ENCODE measurements around the gene BIRC2. TPM values are rescaled to one million over a fixed set of nuclear protein-coding genes. Genes with fewer than 3 reads are reported as not detected.

The BIRC2 gene
- total and polyA plus RNA-seq, 5 donors: 21.1 to 35.0 (median 30.1) TPM

- ATAC-seq (no peak), DNase-seq (no peak)
- no peaks in the 10 kb centered on the region for H3K9me3 ChIP-seq (ENCODE audit: control insufficient read depth, low read length)
- H3K27me3 ChIP-seq (ENCODE audit: control insufficient read depth, insufficient read depth): no peaks in the 10 kb centered on the region
- intact Hi-C loops (cut with DNase I): no loop called here
- no peak overlapping the region for H3K4me3 ChIP-seq (ENCODE audit: low read length)
- WGBS: 87% methylated on average over 5 of the region's 5 CpGs
- peaks cover 7% of the 10 kb centered on the region for H3K4me1 ChIP-seq (ENCODE audit: control insufficient read depth, insufficient read depth, low read length)
- H3K27ac ChIP-seq (ENCODE audit: low read length): no peak overlapping the region
These were observed 58.5 kb downstream of the BIRC2 start for GRCh38 chr11:102405501-102405900.

DNA sequence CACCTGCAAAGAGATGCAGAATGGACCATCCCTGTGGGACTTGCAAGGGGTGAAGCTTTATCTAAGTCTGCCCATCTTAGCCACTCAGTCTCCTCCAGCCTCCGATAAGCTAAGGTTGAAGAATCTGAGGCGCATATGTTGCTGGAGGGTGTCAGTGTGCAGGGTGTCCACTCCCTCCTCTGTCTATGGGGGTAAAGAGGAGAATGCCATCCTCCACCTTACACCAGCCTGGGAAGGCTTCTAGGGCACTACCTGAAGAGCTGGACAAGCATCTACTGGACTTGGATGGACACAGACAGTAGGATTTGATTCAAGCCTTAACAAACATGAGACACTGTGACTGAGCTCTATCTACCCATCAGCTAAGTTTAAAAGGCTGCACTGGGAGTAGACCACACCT is 59.1 kb downstream of the BIRC2 start:
- no peaks in the 10 kb centered on the region for H3K27me3 ChIP-seq (ENCODE audit: control insufficient read depth, insufficient read depth)
- 97% methylated on average over 2 of the region's 2 CpGs for WGBS
- H3K9me3 ChIP-seq (ENCODE audit: control insufficient read depth, low read length): no peaks in the 10 kb centered on the region
- no peak for DNase-seq
- no peak overlapping the region for H3K4me3 ChIP-seq (ENCODE audit: low read length)
- ATAC-seq: peak in 1 of 2 donors; percentile 42
- intact Hi-C loops (cut with DNase I): no loop called here
- H3K4me1 ChIP-seq (ENCODE audit: control insufficient read depth, insufficient read depth, low read length): peaks cover 9% of the 10 kb centered on the region
- H3K27ac ChIP-seq (ENCODE audit: low read length): no peak overlapping the region

DNA sequence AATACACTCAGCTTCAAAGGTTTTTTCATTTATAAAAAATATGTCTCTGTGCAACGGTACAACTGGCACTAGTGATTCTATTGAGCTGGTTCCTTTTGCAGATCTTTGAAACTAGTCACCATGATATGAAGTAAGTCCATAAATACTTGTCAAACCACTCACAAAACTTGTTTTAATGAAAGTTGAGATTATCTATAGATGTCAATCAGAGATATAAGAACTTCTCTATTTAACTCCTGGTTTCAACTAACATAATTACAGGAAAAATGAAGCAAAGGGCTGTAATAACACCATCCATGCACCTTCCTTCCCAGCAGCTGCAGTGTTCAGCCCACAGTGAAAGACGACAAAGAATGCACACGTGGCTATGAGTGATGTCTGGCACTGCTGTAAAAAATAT is 60.9 kb downstream of the BIRC2 start:
- H3K4me3 ChIP-seq (ENCODE audit: low read length): no peak overlapping the region
- no peak for ATAC-seq
- intact Hi-C loops (cut with DNase I): no loop called here
- H3K27ac ChIP-seq (ENCODE audit: low read length): no peak overlapping the region
- H3K27me3 ChIP-seq (ENCODE audit: control insufficient read depth, insufficient read depth): no peaks in the 10 kb centered on the region
- WGBS: 65% methylated on average over 3 of the region's 3 CpGs
- H3K9me3 ChIP-seq (ENCODE audit: control insufficient read depth, low read length): no peaks in the 10 kb centered on the region
- H3K4me1 ChIP-seq (ENCODE audit: control insufficient read depth, insufficient read depth, low read length): peaks cover 10% of the 10 kb centered on the region
- no peak for DNase-seq

DNA sequence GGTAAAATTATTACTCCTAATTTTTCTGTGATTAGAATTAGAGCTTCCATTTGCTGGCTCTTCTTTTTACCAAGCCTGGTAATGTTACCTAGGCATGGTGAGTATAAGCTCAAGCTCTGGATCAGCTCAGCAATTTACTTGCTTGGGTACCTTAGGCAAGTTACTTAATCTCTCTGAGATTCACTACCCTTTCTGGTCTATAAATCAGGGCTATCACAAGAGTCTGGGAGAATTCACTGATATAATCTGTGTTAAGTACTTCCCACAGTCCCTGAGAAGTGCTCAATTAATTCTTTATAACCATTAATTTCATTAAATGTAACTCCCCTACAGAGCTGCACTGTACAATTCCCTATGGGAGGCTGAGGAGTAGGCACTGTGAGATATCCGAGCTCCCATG is 61.3 kb downstream of the BIRC2 start:
- Histone ChIP-seq H3K4me1 (ENCODE audit: control insufficient read depth, insufficient read depth, low read length) (peaks cover 11% of the 10 kb centered on the region), H3K27me3 (ENCODE audit: control insufficient read depth, insufficient read depth) (no peaks in the 10 kb centered on the region), H3K27ac (ENCODE audit: low read length) (no peak overlapping the region), H3K4me3 (ENCODE audit: low read length) (no peak overlapping the region), H3K9me3 (ENCODE audit: control insufficient read depth, low read length) (no peaks in the 10 kb centered on the region)
- 75% methylated on average over 1 of the region's 1 CpG for WGBS
- intact Hi-C loops (cut with DNase I): no loop called here
- DNase-seq (no peak), ATAC-seq (no peak)

- 64% methylated on average over 5 of the region's 5 CpGs for WGBS
- no peaks in the 10 kb centered on the region for H3K27me3 ChIP-seq (ENCODE audit: control insufficient read depth, insufficient read depth)
- H3K27ac ChIP-seq (ENCODE audit: low read length): no peak overlapping the region
- H3K9me3 ChIP-seq (ENCODE audit: control insufficient read depth, low read length): no peaks in the 10 kb centered on the region
- no peak overlapping the region for H3K4me3 ChIP-seq (ENCODE audit: low read length)
- DNase-seq (no peak), ATAC-seq (peak in 1 of 2 donors; percentile 38)
- intact Hi-C loops (cut with DNase I): no loop called here
- peaks cover 10% of the 10 kb centered on the region for H3K4me1 ChIP-seq (ENCODE audit: control insufficient read depth, insufficient read depth, low read length)
These were observed 63.4 kb downstream of the BIRC2 start for GRCh38 chr11:102410382-102410784.

- H3K4me1 ChIP-seq (ENCODE audit: control insufficient read depth, insufficient read depth, low read length): peaks cover 10% of the 10 kb centered on the region
- no peak overlapping the region for H3K4me3 ChIP-seq (ENCODE audit: low read length)
- ATAC-seq (no peak), DNase-seq (no peak)
- intact Hi-C loops (cut with DNase I): no loop called here
- no peaks in the 10 kb centered on the region for H3K9me3 ChIP-seq (ENCODE audit: control insufficient read depth, low read length)
- no peaks in the 10 kb centered on the region for H3K27me3 ChIP-seq (ENCODE audit: control insufficient read depth, insufficient read depth)
- no peak overlapping the region for H3K27ac ChIP-seq (ENCODE audit: low read length)
- 96% methylated on average over 7 of the region's 7 CpGs for WGBS
These were observed 64.1 kb downstream of the BIRC2 start for GRCh38 chr11:102411142-102411541.

GRCh38 chr11:102413497-102413896 is 66.5 kb downstream of the BIRC2 start:
- H3K4me1 ChIP-seq (ENCODE audit: control insufficient read depth, insufficient read depth, low read length): peaks cover 8% of the 10 kb centered on the region
- DNase-seq: no peak
- intact Hi-C loops (cut with DNase I): no loop called here
- H3K27me3 ChIP-seq (ENCODE audit: control insufficient read depth, insufficient read depth): no peaks in the 10 kb centered on the region
- H3K4me3 ChIP-seq (ENCODE audit: low read length): no peak overlapping the region
- no peak overlapping the region for H3K27ac ChIP-seq (ENCODE audit: low read length)
- ATAC-seq: no peak
- no peaks in the 10 kb centered on the region for H3K9me3 ChIP-seq (ENCODE audit: control insufficient read depth, low read length)
- 97% methylated on average over 4 of the region's 4 CpGs for WGBS

- Histone ChIP-seq H3K9me3 (ENCODE audit: control insufficient read depth, low read length) (no peaks in the 10 kb centered on the region), H3K27ac (ENCODE audit: low read length) (no peak overlapping the region), H3K4me3 (ENCODE audit: low read length) (no peak overlapping the region), H3K27me3 (ENCODE audit: control insufficient read depth, insufficient read depth) (no peaks in the 10 kb centered on the region), H3K4me1 (ENCODE audit: control insufficient read depth, insufficient read depth, low read length) (peaks cover 6% of the 10 kb centered on the region)
- ATAC-seq: no peak
- intact Hi-C loops (cut with DNase I): no loop called here
- 95% methylated on average over 2 of the region's 2 CpGs for WGBS
- DNase-seq: no peak
These were observed 67.5 kb downstream of the BIRC2 start for GRCh38 chr11:102414559-102414958.

GRCh38 chr11:102415304-102415916 is 68.4 kb downstream of the BIRC2 start:
- Histone ChIP-seq H3K4me3 (ENCODE audit: low read length) (no peak overlapping the region), H3K9me3 (ENCODE audit: control insufficient read depth, low read length) (no peaks in the 10 kb centered on the region), H3K27ac (ENCODE audit: low read length) (no peak overlapping the region), H3K27me3 (ENCODE audit: control insufficient read depth, insufficient read depth) (no peaks in the 10 kb centered on the region), H3K4me1 (ENCODE audit: control insufficient read depth, insufficient read depth, low read length) (peaks cover 6% of the 10 kb centered on the region)
- ATAC-seq (no peak), DNase-seq (no peak)
- intact Hi-C loops (cut with DNase I): no loop called here
- WGBS: 82% methylated on average over 1 of the region's 1 CpG

DNA sequence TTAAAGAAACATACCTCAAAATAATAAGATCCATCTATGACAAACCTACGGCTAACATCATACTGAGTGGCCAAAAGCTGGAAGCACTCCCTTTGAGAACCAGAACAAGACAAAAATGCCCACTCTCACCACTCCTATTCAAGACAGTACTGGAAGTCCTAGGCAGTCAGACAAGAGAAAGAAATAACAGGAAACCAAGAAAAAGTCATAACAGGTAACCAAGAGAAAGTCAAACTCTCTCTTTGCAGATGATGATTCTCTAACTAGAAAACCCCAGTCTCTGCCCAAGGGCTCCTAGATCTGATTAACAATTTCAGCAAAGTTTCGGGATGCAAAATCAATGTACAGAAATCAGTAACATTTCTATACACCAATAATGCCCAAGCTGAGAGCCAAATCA is 70.0 kb downstream of the BIRC2 start:
- Histone ChIP-seq H3K4me3 (ENCODE audit: low read length) (no peak overlapping the region), H3K4me1 (ENCODE audit: control insufficient read depth, insufficient read depth, low read length) (peaks cover 2% of the 10 kb centered on the region), H3K27ac (ENCODE audit: low read length) (no peak overlapping the region), H3K9me3 (ENCODE audit: control insufficient read depth, low read length) (no peaks in the 10 kb centered on the region), H3K27me3 (ENCODE audit: control insufficient read depth, insufficient read depth) (no peaks in the 10 kb centered on the region)
- 98% methylated on average over 2 of the region's 2 CpGs for WGBS
- ATAC-seq: no peak
- DNase-seq: no peak
- intact Hi-C loops (cut with DNase I): no loop called here

- ATAC-seq (no peak), DNase-seq (no peak)
- 93% methylated on average over 3 of the region's 3 CpGs for WGBS
- Histone ChIP-seq H3K27ac (ENCODE audit: low read length) (no peak overlapping the region), H3K4me3 (ENCODE audit: low read length) (no peak overlapping the region), H3K9me3 (ENCODE audit: control insufficient read depth, low read length) (no peaks in the 10 kb centered on the region), H3K4me1 (ENCODE audit: control insufficient read depth, insufficient read depth, low read length) (no peaks in the 10 kb centered on the region), H3K27me3 (ENCODE audit: control insufficient read depth, insufficient read depth) (no peaks in the 10 kb centered on the region)
- intact Hi-C loops (cut with DNase I): no loop called here
These were observed 72.2 kb downstream of the BIRC2 start for GRCh38 chr11:102419181-102419580.

DNA sequence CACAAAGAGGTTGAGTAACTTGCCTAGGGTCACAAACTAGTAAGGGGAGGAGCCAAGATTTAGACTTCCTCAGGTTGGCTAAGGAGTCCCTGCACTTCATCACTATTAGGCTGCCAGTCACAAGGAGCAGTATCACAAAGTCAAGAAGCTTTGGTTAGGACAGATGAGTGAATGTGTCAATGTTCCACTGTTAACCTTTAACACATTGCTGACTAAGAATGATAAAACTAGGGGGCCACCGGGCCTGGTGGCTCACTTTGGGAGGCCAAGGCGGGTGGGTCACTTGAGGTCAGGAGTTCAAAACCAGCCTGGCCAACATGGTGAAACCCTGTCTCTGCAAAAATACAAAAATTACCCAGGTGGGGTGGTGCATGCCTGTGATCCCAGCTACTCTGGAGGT is 73.5 kb downstream of the BIRC2 start:
- Histone ChIP-seq H3K4me1 (ENCODE audit: control insufficient read depth, insufficient read depth, low read length) (no peaks in the 10 kb centered on the region), H3K4me3 (ENCODE audit: low read length) (no peak overlapping the region), H3K27ac (ENCODE audit: low read length) (no peak overlapping the region), H3K9me3 (ENCODE audit: control insufficient read depth, low read length) (no peaks in the 10 kb centered on the region), H3K27me3 (ENCODE audit: control insufficient read depth, insufficient read depth) (no peaks in the 10 kb centered on the region)
- 71% methylated on average over 2 of the region's 2 CpGs for WGBS
- ATAC-seq (no peak), DNase-seq (no peak)
- intact Hi-C loops (cut with DNase I): no loop called here

All from right cardiac atrium (tissue), 5 donors.